Measurements from ENCODE around the gene UAP1L1. TPM values are rescaled to one million over a fixed set of nuclear protein-coding genes. Genes with fewer than 3 reads are reported as not detected.

Gene UAP1L1, protein sequence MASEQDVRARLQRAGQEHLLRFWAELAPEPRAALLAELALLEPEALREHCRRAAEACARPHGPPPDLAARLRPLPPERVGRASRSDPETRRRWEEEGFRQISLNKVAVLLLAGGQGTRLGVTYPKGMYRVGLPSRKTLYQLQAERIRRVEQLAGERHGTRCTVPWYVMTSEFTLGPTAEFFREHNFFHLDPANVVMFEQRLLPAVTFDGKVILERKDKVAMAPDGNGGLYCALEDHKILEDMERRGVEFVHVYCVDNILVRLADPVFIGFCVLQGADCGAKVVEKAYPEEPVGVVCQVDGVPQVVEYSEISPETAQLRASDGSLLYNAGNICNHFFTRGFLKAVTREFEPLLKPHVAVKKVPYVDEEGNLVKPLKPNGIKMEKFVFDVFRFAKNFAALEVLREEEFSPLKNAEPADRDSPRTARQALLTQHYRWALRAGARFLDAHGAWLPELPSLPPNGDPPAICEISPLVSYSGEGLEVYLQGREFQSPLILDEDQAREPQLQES
- 19.9 and 21.5 TPM in 2 replicates for total RNA-seq

DNA sequence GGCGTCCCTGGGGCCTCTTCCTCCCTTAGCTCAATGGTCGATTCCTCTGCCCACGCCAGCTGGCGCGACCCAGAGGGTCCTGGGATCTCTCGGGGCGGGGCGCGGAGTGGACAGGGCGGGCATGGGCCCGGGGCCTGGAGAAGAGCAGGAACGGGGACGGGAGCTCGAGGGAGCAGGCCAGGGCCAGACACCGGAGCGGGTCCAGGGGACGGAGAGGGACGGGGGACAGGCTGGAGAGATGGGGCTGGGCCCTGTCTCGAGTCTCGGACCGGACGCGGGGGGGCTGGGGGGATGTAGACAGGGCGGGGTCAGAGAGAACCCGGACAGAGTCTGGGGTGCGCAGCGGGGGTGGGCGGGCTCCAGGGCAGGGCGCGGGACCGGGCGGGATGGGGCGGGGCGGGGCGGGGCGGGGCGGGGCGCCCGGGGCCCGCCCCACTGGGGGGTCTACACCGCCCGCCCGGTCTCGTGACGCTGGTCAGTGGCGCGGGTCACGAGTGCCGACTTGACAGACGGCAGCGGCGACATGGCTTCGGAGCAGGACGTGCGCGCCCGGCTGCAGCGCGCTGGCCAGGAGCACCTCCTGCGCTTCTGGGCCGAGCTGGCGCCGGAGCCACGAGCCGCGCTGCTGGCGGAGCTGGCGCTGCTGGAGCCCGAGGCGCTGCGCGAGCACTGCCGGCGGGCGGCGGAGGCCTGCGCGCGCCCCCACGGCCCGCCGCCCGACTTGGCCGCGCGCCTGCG, at the start of gene UAP1L1:
TSS of gene UAP1L1 (plus strand) at position 508 of the 738 bp plus-strand sequence. CDS start at position 524, 16 bp downstream.

DNA sequence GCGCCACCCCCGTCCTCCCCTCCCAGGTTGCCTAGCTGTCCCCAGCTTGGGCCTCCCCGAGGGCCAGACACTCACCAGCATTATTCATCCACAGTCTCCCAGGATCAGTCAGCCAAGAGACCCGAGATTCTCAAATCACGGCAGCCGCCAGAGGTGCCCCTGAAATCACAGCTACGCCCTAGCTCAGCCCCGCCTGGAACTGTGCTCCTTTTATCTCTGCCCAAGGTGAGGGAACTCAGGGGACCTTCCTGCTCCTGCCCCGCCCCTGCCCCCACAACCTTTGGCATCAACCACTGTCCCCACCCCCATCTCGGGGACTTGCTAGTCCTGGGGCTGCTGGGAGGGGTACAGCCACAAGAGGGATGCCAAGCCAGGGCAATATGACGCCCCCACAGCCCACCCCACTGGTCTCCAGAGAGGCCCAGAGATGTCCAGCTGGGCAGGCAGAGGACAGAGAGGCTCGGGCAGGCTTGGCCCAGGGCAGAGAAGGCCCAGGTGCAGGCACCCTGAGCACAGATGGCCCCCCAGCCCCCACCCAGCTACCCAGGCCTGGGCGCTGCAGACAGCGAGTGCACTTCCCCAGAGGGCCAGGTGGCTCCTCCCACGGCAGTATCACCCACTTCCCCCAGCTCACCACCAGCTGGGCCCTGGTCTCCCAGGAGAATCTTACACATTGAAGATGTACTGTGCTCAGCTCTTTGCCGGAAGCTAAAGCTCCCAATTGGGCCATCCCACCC, 45.2 kb upstream of the UAP1L1 start, which contains the start of gene FUT7:
TSS of gene FUT7 (minus strand) at position 185 of the 737 bp plus-strand sequence. CDS start at position 88, 97 bp downstream.

DNA sequence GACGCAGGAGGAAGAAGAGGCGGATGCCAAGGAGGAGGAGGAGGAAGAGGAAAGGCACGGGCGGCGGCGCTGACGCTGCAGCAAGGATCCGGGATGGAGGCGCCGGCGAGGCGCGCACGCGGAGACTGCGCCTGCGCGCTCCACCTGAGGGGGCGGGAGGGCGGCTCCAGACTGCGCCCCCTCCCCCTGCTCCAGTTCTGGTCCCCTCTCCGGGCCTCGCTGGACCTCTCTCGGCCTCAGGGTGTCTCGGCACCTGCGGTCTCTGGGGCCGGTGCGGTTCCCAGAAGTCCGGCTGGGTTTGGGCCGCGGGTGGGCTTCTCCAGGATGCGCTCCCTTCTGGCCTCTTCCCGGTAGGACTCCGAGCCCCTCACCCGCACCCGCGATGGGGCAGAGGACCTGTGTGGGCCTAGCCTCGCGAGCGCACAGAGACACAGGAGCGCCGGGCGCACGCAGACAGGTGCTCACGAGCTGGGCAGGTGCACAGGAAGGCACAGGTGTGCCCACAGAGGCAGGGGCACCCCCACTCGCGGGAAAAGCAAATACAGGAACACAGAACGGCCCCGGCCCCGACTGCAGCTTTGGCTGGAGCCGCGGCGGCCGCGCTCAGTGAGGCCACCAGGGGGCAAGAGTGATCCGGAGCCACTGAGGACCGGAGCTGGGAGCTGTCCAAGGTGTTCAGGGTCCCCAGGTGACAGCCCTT, 31.1 kb upstream of the UAP1L1 start, which contains the start of gene NPDC1:
TSS of gene NPDC1 (minus strand) at position 90 of the 700 bp plus-strand sequence. CDS start 188 bp downstream, outside the sequence.

GRCh38 chr9:137053944-137054931, 23.1 kb upstream of the UAP1L1 start, which contains the start of gene ENTPD2:
ENTPD2 (minus strand) TSS chr9:137054061; CDS start chr9:137053997, 64 bp downstream.

DNA sequence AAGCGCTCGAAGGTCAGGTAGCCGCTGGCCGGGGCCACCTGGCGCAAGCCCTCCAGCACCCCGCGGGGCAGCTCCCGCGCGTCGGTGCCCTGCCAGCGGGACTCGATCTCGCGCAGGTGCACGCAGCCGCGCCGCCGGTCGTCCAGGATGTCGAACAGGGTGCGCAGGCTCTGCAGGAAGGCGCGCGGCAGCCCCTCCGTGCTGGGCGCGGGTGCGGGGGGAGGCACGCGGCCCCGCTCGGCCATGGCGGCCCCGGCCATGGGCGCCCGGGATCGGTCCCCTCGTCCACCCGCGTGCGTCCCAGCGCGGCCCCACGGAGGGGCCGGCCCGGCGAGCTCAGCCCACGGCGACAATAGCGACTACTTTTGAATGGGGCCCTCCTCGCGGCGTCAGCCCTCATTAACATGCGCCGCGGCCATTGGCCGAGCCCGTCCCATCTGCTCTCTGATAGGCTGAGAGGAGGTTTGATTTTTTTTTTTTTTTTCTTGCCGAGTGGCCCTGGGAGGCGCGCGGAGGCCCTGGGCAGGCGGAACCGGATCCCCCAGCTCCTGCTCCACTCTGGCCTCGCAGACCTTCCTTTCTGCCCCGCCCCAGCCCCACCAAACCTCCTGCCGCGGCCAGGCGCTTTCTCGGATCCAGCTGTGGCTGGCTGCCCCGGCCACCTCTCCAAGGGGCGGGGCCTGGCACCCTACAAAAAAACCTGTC, 7.0 kb upstream of the UAP1L1 start, which contains the start of gene SAPCD2:
TSS of gene SAPCD2 (minus strand) at position 357 of the 705 bp plus-strand sequence. CDS start at position 260, 97 bp downstream.

DNA sequence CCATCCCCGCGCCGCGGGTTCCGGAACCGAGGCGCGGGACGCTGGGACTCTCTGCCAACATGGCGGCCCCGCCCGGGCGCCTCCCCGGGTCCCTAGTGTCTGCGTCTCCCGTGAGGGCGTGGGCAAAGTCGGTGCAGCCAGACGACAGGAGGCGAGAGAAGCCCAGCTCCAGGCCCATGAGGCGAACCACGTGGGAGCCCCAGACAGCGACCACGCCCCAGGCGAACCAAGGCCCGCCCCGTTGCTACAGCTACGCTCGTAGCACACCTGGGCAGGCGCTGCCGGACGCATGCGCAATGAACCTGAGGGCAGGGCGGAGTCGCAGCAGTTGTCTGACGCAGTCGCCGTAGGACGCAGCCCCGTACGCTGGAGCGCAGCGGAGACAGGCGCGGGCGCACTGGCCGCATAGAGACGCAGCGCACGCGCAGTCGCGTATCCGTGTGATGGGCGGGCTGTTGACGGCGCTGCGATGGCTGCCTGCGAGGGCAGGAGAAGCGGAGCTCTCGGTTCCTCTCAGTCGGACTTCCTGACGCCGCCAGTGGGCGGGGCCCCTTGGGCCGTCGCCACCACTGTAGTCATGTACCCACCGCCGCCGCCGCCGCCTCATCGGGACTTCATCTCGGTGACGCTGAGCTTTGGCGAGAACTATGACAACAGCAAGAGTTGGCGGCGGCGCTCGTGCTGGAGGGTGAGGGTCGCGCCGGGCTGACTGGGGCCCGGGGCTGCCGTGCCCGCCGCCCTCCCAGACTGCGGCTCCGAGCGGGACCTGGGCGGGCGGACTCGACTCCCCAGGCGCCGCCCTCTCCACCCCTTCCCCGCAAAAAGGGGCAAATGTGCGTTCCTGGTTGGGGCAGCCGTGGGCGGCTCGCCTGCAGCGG, 9.5 kb downstream of the UAP1L1 start, which contains the start of gene MAN1B1:
TSS of gene MAN1B1 (plus strand) at position 455 of the 878 bp plus-strand sequence. CDS start at position 470, 15 bp downstream.

GRCh38 chr9:137114613-137115393, 37.5 kb downstream of the UAP1L1 start, which contains the start of gene DPP7:
DPP7 (minus strand) TSS chr9:137114733; CDS start chr9:137114713, 20 bp downstream.

Small RNA genes lying within 50 kb of the gene (small RNA-seq; reads per million reads assigned to genes)
- not detected for gene RF00153

Other genes with a start within 250 kb of the UAP1L1 start
- gene AJM1, start 235.0 kb upstream of the UAP1L1 start, total RNA-seq, result 0.65 and 0.67 TPM in 2 replicates
- gene PHPT1, start 228.1 kb upstream of the UAP1L1 start, total RNA-seq, result 77.7 and 106 TPM in 2 replicates
- 0.98 and 1.4 TPM in 2 replicates for gene MAMDC4, start 225.2 kb upstream of the UAP1L1 start, total RNA-seq
- 253 and 286 TPM in 2 replicates for gene EDF1, start 211.2 kb upstream of the UAP1L1 start, total RNA-seq
- 11.8 and 13.9 TPM in 2 replicates for gene TRAF2, start 191.0 kb upstream of the UAP1L1 start, total RNA-seq
- 180 and 181 TPM in 2 replicates for gene FBXW5, start 132.8 kb upstream of the UAP1L1 start, total RNA-seq
- gene C8G, start 132.3 kb upstream of the UAP1L1 start, total RNA-seq, result 0.33 and 0.76 TPM in 2 replicates
- gene LCN12, start 125.2 kb upstream of the UAP1L1 start, total RNA-seq, result 0.29 TPM in 1 of 2 replicates, not detected in the other
- gene PTGDS, start 100.0 kb upstream of the UAP1L1 start, total RNA-seq, result not detected in 2 replicates
- gene LCNL1, start 94.5 kb upstream of the UAP1L1 start, total RNA-seq, result not detected in 2 replicates
- gene PAXX, start 85.1 kb upstream of the UAP1L1 start, total RNA-seq, result 14.6 and 19.6 TPM in 2 replicates
- 0.29 and 0.33 TPM in 2 replicates for gene CLIC3, start 80.9 kb upstream of the UAP1L1 start, total RNA-seq
- gene ABCA2, start 49.3 kb upstream of the UAP1L1 start, total RNA-seq, result 12.4 and 18.6 TPM in 2 replicates
- gene FUT7, start 45.4 kb upstream of the UAP1L1 start, total RNA-seq, result not detected in 2 replicates
- 52.6 and 64.7 TPM in 2 replicates for gene NPDC1, start 31.3 kb upstream of the UAP1L1 start, total RNA-seq
- not detected in 2 replicates for gene ENTPD2, start 23.5 kb upstream of the UAP1L1 start, total RNA-seq
- 11.1 and 14.7 TPM in 2 replicates for gene SAPCD2, start 7.0 kb upstream of the UAP1L1 start, total RNA-seq
- gene MAN1B1, start 9.5 kb downstream of the UAP1L1 start, total RNA-seq, result 65.8 and 69.2 TPM in 2 replicates
- 70.4 and 103 TPM in 2 replicates for gene DPP7, start 37.2 kb downstream of the UAP1L1 start, total RNA-seq
- 0.10 TPM in 1 of 2 replicates, not detected in the other for gene GRIN1, start 61.6 kb downstream of the UAP1L1 start, total RNA-seq
- gene LRRC26, start 92.5 kb downstream of the UAP1L1 start, total RNA-seq, result not detected in 2 replicates
- not detected in 2 replicates for gene TMEM210, start 94.5 kb downstream of the UAP1L1 start, total RNA-seq
- gene ANAPC2, start 111.0 kb downstream of the UAP1L1 start, total RNA-seq, result 30.1 and 37.6 TPM in 2 replicates
- gene SSNA1, start 111.2 kb downstream of the UAP1L1 start, total RNA-seq, result 102 and 108 TPM in 2 replicates
- gene TPRN, start 123.2 kb downstream of the UAP1L1 start, total RNA-seq, result 9.9 and 10.8 TPM in 2 replicates
- gene TMEM203, start 128.1 kb downstream of the UAP1L1 start, total RNA-seq, result 27.1 and 28.9 TPM in 2 replicates
- gene NDOR1, start 128.2 kb downstream of the UAP1L1 start, total RNA-seq, result 8.3 and 8.8 TPM in 2 replicates
- 0.19 and 0.65 TPM in 2 replicates for gene RNF208, start 144.7 kb downstream of the UAP1L1 start, total RNA-seq
- 0.65 and 0.67 TPM in 2 replicates for gene CYSRT1, start 147.7 kb downstream of the UAP1L1 start, total RNA-seq
- gene RNF224, start 150.0 kb downstream of the UAP1L1 start, total RNA-seq, result under 0.01 and 0.19 TPM in 2 replicates
- not detected in 2 replicates for gene SLC34A3, start 153.4 kb downstream of the UAP1L1 start, total RNA-seq
- gene TUBB4B, start 163.8 kb downstream of the UAP1L1 start, total RNA-seq, result 199 and 241 TPM in 2 replicates
- not detected in 2 replicates for gene STPG3, start 173.8 kb downstream of the UAP1L1 start, total RNA-seq
- gene NELFB, start 177.8 kb downstream of the UAP1L1 start, total RNA-seq, result 73.9 and 77.1 TPM in 2 replicates
- 58.3 and 77.4 TPM in 2 replicates for gene TOR4A, start 200.2 kb downstream of the UAP1L1 start, total RNA-seq
- gene NRARP, start 224.8 kb downstream of the UAP1L1 start, total RNA-seq, result 46.7 and 64.3 TPM in 2 replicates